ENCODE data around the gene SLC43A3. TPM values are rescaled to one million over a fixed set of nuclear protein-coding genes. Genes with fewer than 3 reads are reported as not detected.
"Not testable (repeated sequence)": the region's sequence is repeated elsewhere in the genome, so short reads cannot be mapped to it uniquely, and the experiment has no call there.

Gene SLC43A3
- total RNA-seq, 1 donor from 2014 or later = 211 TPM

DNA sequence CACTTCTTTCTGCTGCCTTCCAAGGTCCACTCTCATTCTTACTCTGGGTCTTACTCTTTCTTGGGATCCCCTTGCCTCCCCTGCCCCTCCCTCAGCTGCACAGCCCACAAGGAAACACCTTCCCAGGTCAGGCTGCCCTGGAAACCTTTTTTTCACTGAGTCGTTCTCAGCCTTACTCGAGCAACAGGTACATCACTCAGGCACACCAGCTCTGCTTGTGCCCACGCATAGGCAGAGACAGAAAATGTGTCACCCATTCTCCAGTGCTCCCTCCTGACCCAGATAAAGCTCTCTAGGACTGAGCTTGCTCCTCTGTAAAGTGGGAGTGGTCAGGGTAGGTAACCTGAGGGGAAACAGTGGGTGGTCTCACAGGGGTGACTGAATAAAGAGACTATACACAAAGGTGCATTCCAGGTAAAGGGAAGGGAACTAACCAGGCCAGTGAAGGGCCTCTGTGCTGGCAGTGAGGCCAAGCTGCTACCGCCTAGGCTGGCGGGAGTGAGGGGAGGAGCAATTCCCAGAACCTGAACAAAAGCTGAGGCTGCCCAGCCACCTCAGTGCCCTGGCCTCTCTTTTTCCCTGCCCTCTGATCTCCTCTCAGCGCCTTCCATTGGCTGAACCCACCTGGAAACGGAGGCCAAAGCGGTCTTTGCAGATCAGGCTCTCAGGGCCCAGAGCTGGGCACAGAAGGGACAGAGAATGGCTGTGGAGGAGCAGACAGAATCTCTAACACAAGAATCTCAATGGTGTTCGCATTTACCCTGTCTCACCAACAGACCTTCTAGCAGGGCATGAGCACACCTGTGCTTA lies 61.9 kb downstream of the SLC43A3 start:
- no peak overlapping the region for H3K27ac ChIP-seq
- no peaks in the 10 kb centered on the region for H3K36me3 ChIP-seq
- intact Hi-C loops (cut with DNase I) = no loop called here
- H3K27me3 ChIP-seq = no peaks in the 10 kb centered on the region
- no peak overlapping the region for H3K4me3 ChIP-seq
- H3K9me3 ChIP-seq = no peaks in the 10 kb centered on the region
- no peak for DNase-seq (ENCODE audit: low spot score in 2 of 2)
- TF ChIP-seq, protein P1, sequence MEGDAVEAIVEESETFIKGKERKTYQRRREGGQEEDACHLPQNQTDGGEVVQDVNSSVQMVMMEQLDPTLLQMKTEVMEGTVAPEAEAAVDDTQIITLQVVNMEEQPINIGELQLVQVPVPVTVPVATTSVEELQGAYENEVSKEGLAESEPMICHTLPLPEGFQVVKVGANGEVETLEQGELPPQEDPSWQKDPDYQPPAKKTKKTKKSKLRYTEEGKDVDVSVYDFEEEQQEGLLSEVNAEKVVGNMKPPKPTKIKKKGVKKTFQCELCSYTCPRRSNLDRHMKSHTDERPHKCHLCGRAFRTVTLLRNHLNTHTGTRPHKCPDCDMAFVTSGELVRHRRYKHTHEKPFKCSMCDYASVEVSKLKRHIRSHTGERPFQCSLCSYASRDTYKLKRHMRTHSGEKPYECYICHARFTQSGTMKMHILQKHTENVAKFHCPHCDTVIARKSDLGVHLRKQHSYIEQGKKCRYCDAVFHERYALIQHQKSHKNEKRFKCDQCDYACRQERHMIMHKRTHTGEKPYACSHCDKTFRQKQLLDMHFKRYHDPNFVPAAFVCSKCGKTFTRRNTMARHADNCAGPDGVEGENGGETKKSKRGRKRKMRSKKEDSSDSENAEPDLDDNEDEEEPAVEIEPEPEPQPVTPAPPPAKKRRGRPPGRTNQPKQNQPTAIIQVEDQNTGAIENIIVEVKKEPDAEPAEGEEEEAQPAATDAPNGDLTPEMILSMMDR (IDR thresholded peaks at IDR 0.05) = no peak
- no peaks in the 10 kb centered on the region for H3K4me1 ChIP-seq

DNA sequence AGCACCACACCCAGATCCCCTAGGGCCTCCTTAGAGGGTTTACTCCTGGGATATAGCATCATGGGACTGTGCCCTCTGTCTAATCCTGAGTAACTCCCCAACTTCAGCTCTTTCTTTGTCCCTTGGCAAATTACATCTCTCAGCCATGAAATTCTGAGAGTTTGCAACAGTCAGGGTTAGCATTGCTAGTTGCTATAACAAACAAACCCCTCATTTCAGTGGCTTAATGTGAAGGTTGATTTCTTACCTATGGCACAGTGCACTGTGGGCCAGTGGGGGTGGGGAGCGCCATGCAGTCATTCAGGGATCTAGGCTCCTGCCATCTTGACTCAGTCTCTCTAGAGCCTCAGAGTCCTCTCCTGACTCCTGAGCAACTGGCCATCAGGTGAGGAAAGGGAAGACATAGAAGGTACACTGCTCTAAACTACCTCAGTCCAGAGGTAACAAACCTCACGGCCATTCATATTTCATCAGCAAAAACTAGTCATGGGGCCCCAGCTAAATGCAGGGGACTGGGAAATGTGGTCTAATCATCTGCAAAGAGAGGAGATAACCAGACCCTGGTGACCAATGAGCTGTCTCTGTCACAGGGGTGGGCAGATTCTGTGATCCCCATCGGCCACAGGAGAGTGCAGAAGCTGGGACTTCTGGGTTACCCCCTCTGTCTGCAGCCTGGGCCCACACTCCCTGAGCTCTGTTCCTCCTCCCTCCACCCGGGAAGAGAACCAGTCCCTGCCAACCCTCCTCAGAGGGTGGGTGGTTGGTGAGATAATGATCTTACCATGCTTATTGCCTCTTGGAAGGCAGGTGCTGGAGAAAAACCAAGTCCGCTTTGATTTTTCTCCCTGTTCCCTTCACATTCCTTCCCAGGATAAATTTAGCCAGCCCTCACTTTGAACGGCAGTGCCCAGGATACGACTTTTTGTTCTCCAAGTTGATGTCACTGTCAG lies 63.5 kb downstream of the SLC43A3 start:
- Histone ChIP-seq H3K4me3 (no peak overlapping the region), H3K27me3 (no peaks in the 10 kb centered on the region), H3K27ac (no peak overlapping the region), H3K4me1 (no peaks in the 10 kb centered on the region), H3K36me3 (no peaks in the 10 kb centered on the region), H3K9me3 (no peaks in the 10 kb centered on the region)
- no peak for DNase-seq (ENCODE audit: low spot score in 2 of 2)
- TF ChIP-seq, protein P1 (IDR thresholded peaks at IDR 0.05) = no peak
- intact Hi-C loops (cut with DNase I) = no loop called here

DNA sequence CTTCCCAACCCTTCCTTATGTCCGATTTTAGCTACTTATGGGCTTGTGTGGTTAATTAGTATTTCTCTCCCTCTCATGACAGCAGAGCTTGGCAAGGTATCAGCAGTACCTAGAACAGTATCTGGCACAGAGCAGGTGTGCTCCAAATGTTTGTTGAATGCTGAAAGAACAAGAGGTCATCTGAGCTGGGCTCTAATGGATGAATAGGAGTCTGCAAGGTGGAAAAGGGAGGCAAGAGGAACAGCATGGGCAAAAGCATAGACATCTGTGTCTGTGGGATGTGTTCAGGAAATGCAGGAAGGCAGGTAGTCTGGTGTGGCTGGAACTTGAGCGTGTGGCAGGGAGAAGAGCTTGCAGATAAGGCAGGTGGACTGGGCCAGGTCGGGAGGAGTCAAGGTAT lies 65.0 kb downstream of the SLC43A3 start:
- no peaks in the 10 kb centered on the region for H3K9me3 ChIP-seq
- intact Hi-C loops (cut with DNase I) = no loop called here
- H3K27ac ChIP-seq = no peak overlapping the region
- H3K27me3 ChIP-seq = no peaks in the 10 kb centered on the region
- DNase-seq (ENCODE audit: low spot score in 2 of 2) = no peak
- no peak overlapping the region for H3K4me3 ChIP-seq
- no peaks in the 10 kb centered on the region for H3K4me1 ChIP-seq
- H3K36me3 ChIP-seq = no peaks in the 10 kb centered on the region
- TF ChIP-seq, protein P1 (IDR thresholded peaks at IDR 0.05) = no peak

DNA sequence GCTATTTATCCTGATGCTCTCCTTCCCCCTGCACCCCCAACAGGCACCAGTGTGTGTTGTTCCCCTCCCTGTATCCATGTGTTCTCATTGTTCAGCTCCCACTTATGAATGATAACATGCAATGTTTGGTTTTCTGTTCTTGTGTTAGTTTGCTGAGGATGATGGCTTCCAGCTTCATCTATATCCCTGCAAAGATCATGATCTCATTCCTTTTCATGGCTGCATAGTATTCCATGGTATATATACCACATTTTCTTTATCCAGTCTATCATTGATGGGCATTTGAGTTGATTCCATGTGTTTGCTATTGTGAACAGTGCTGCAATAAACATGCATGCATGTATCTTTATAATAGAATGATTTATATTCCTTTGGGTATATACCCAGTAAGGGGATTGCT lies 65.5 kb downstream of the SLC43A3 start:
- H3K27ac ChIP-seq; H3K9me3 ChIP-seq; H3K36me3 ChIP-seq; intact Hi-C loops (cut with DNase I); H3K4me3 ChIP-seq; H3K4me1 ChIP-seq; H3K27me3 ChIP-seq; DNase-seq (ENCODE audit: low spot score in 2 of 2): not testable (repeated sequence)

DNA sequence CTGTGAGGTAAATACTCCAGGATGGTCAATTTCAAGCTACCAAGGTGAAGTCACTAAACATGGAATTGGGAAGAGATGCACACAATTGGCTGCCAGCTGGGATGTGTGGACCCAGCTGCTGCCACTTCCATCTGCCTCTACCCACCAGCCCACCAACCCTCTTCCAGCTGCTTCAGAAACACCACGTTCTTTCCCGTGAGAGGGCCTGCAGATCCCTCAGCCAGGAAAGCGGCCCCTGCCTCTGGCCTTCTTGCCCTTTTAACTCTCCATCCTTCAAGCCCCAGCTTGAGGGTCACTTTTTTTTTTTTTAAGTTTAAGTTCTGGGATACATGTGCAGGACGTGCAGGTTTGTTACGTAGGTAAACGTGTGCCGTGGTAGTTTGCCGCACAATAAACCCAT lies 65.9 kb downstream of the SLC43A3 start:
- intact Hi-C loops (cut with DNase I) = no loop called here

More for the DNA sequence above, 65.9 kb downstream of the SLC43A3 start:
- Histone ChIP-seq H3K27me3 (no peaks in the 10 kb centered on the region), H3K4me1 (no peaks in the 10 kb centered on the region), H3K36me3 (no peaks in the 10 kb centered on the region), H3K4me3 (no peak overlapping the region), H3K9me3 (no peaks in the 10 kb centered on the region), H3K27ac (no peak overlapping the region)
- TF ChIP-seq, protein P1 (IDR thresholded peaks at IDR 0.05) = no peak
- no peak for DNase-seq (ENCODE audit: low spot score in 2 of 2)
